Measurements from ENCODE around the gene MEGF8. TPM values are rescaled to one million over a fixed set of nuclear protein-coding genes. Genes with fewer than 3 reads are reported as not detected.
"Not testable (repeated sequence)": the region's sequence is repeated elsewhere in the genome, so short reads cannot be mapped to it uniquely, and the experiment has no call there.

MEGF8 gene
- total and polyA plus RNA-seq, 2 of the 8 experiments (the other 6 are each of a cell fraction or from before 2014, with no cell fraction given) = 13.0 to 23.7 TPM

DNA sequence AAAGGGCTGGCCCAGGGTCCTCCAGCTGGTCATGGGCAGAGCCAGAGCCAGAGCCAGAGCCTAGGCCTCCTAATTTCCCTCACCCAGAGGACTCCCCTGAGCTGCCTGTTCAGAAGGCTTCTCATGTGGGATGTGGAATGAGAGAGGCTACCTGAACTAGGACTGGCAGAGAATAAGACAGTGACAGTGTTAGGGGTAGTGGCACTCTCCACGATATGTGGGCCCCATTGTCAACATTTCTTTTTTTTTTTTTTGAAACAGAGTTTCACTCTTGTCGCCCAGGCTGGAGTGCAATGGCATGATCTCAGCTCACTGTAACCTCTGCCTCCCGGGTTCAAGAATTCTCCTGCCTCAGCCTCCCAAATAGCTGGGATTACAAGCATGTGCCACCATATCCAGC lies 5.9 kb downstream of the MEGF8 start:
- not testable (repeated sequence) for H3K23ac ChIP-seq (ENCODE audit: insufficient read length); H3K9ac ChIP-seq (replicated peaks in 1 of 4; ENCODE audit: extremely low read depth in 1 of 4, low read depth in 3 of 4, low read length in 3 of 4); H2AFZ ChIP-seq (ENCODE audit: low read length); H4K5ac ChIP-seq (ENCODE audit: insufficient read length, low read depth, low read length); H3K36me3 ChIP-seq (ENCODE audit: control insufficient read depth in 2 of 4, insufficient read depth in 4 of 4, low read length in 3 of 4); H3K23me2 ChIP-seq (ENCODE audit: low read depth, low read length); H4K8ac ChIP-seq (ENCODE audit: extremely low read depth, insufficient read depth, low read length); H3K4ac ChIP-seq (replicated peaks; ENCODE audit: insufficient read length, low read depth, low read length); FAIRE-seq; H2BK20ac ChIP-seq (ENCODE audit: low read length); H2BK15ac ChIP-seq (ENCODE audit: low read length); H3K56ac ChIP-seq (replicated peaks; ENCODE audit: insufficient read length, low read depth, low read length); H3K18ac ChIP-seq (ENCODE audit: extremely low read depth, low read length); H2AK5ac ChIP-seq (ENCODE audit: low read depth, low read length); H3K14ac ChIP-seq (ENCODE audit: insufficient read length); H2BK5ac ChIP-seq (ENCODE audit: low read depth, low read length); H2BK120ac ChIP-seq (replicated peaks; ENCODE audit: low read depth, low read length); DNase-seq (ENCODE audit: low read depth in 1 of 2, low spot score in 2 of 2); H3K4me2 ChIP-seq (ENCODE audit: insufficient read depth in 1 of 2, low read depth in 2 of 2, low read length in 2 of 2); H3K4me3 ChIP-seq (ENCODE audit: extremely low read depth in 1 of 4, insufficient read depth in 2 of 4, low read depth in 3 of 4, low read length in 4 of 4); H2BK12ac ChIP-seq (ENCODE audit: low read depth, low read length); H3K9me3 ChIP-seq (ENCODE audit: insufficient read depth in 2 of 2, low read depth in 1 of 2, low read length in 1 of 2); H3K79me1 ChIP-seq (ENCODE audit: low read depth, low read length); H3K4me1 ChIP-seq (replicated peaks in 1 of 4; ENCODE audit: control insufficient read depth in 3 of 4, insufficient read depth in 4 of 4, low read length in 3 of 4); H3K27ac ChIP-seq (ENCODE audit: low read depth, low read length); H4K91ac ChIP-seq (replicated peaks; ENCODE audit: insufficient read length, low read length); H3K27me3 ChIP-seq (replicated peaks in 1 of 4; ENCODE audit: control insufficient read depth in 3 of 4, extremely low read depth in 1 of 4, insufficient read depth in 3 of 4, low read length in 3 of 4)
- 93% methylated on average over 3 of the region's 3 CpGs; no CpG with 5 or more reads in 1 of the 2 experiments for WGBS, 2 experiments (ENCODE audit: extremely low coverage in 1 of 2, insufficient coverage in 1 of 2, insufficient read length in 1 of 2, insufficient replicate concordance in 2 of 2, low coverage in 1 of 2, low lambda C conversion rate in 2 of 2, missing lambda C conversion rate in 1 of 2)
- POLR2A ChIA-PET (ENCODE audit: partially characterized antibody) = interaction anchor here (1.3 kb wide), 1 partner anchor 39 kb away, joined by 3 read pairs; no protein-coding TSS in a partner anchor
- H3K79me2 ChIP-seq (ENCODE audit: control insufficient read depth in 1 of 2, insufficient read depth in 2 of 2, low read length in 2 of 2) = peaks cover 0 to 16% of the 10 kb centered on the region in 2 experiments; a peak in 1 of 4 replicates
- peaks cover 0 to 15% of the 10 kb centered on the region in 2 experiments for H4K20me1 ChIP-seq (replicated peaks in 1 of 2; ENCODE audit: control insufficient read depth in 1 of 2, insufficient read depth in 2 of 2, low read length in 2 of 2)
- CTCF ChIA-PET (ENCODE audit: partially characterized antibody) = interaction anchor here (0.6 to 8.8 kb wide), 5 partner anchors 14 to 96 kb away, joined by 3 to 90 read pairs (median 4); no protein-coding TSS in a partner anchor
